HEK293 (cell line): ENCODE measurements around the gene CCDC9.

Experiments
- BCL11B ChIP-seq: fragments of 450-650 bp; formaldehyde crosslinking; IDR thresholded peaks from 2 replicates; pipeline ENCODE4 v1.5.1; 2016; ENCODE audit warnings: low read depth, missing biosample characterization, missing genetic modification characterization
- EGR2 ChIP-seq: fragments of 450-650 bp; formaldehyde crosslinking; IDR thresholded peaks from 2 replicates; pipeline ENCODE4 v1.5.1; 2016; ENCODE audit warnings: low read depth, missing biosample characterization, missing genetic modification characterization
- HOXD13 ChIP-seq: sonication (generic); formaldehyde crosslinking; IDR thresholded peaks from 2 replicates; pipeline ENCODE4 v1.8.0; 2022; ENCODE audit warnings: missing genetic modification reagents, borderline replicate concordance
- KLF9 ChIP-seq: fragments of 450-650 bp; formaldehyde crosslinking; IDR thresholded peaks from 2 replicates; pipeline ENCODE4 v1.5.1; 2016; ENCODE audit warnings: missing biosample characterization, missing genetic modification characterization, low read depth
- RBAK ChIP-seq: fragments of 450-650 bp; formaldehyde crosslinking; IDR thresholded peaks from 2 replicates; pipeline ENCODE4 v1.5.1; 2016; ENCODE audit warnings: missing biosample characterization, missing genetic modification characterization
- SCRT2 ChIP-seq: fragments of 450-650 bp; formaldehyde crosslinking; IDR thresholded peaks from 2 replicates; pipeline ENCODE4 v1.5.1; 2016; ENCODE audit warnings: missing biosample characterization, missing genetic modification characterization
- TCF7L2 ChIP-seq: IDR thresholded peaks from 2 replicates; pipeline ENCODE4 v1.6.1; 2011; ENCODE audit warnings: low read depth, mild to moderate bottlenecking, inconsistent platforms, low read length, moderate library complexity, borderline replicate concordance
- TRIM28 ChIP-seq: IDR thresholded peaks from 2 replicates; pipeline ENCODE4 v1.6.1; 2011; ENCODE audit warnings: low read length, control low read depth, borderline replicate concordance
- TSHZ1 ChIP-seq: fragments of 450-650 bp; formaldehyde crosslinking; IDR thresholded peaks from 2 replicates; pipeline ENCODE4 v1.5.1; 2016; ENCODE audit warnings: missing biosample characterization, missing genetic modification characterization, borderline replicate concordance
- ZBTB49 ChIP-seq: fragments of 450-650 bp; formaldehyde crosslinking; IDR thresholded peaks from 2 replicates; pipeline ENCODE4 v1.5.1; 2016; ENCODE audit warnings: missing biosample characterization, missing genetic modification characterization, low read depth
- ZNF114 ChIP-seq: fragments of 450-650 bp; formaldehyde crosslinking; IDR thresholded peaks from 2 replicates; pipeline ENCODE4 v1.5.0; 2017; ENCODE audit warnings: missing biosample characterization, missing genetic modification characterization
- ZNF16 ChIP-seq: fragments of 450-650 bp; formaldehyde crosslinking; IDR thresholded peaks from 2 replicates; pipeline ENCODE4 v1.5.1; 2016; ENCODE audit warnings: low read depth, missing biosample characterization, missing genetic modification characterization
- ZNF169 ChIP-seq: fragments of 450-650 bp; formaldehyde crosslinking; IDR thresholded peaks from 2 replicates; pipeline ENCODE4 v1.5.1; 2016; ENCODE audit warnings: missing biosample characterization, missing genetic modification characterization
- ZNF19 ChIP-seq: fragments of 450-650 bp; formaldehyde crosslinking; IDR thresholded peaks from 2 replicates; pipeline ENCODE4; 2016; ENCODE audit warnings: missing biosample characterization, missing genetic modification characterization, low read depth
- ZNF23 ChIP-seq: fragments of 450-650 bp; formaldehyde crosslinking; IDR thresholded peaks from 2 replicates; pipeline ENCODE4 v1.5.1; 2016; ENCODE audit warnings: missing biosample characterization, missing genetic modification characterization, borderline replicate concordance
- ZNF239 ChIP-seq: fragments of 450-650 bp; formaldehyde crosslinking; IDR thresholded peaks from 2 replicates; pipeline ENCODE4 v1.5.1; 2016; ENCODE audit warnings: missing biosample characterization, missing genetic modification characterization
- ZNF280C ChIP-seq: fragments of 450-650 bp; formaldehyde crosslinking; IDR thresholded peaks from 2 replicates; pipeline ENCODE4 v1.5.1; 2016; ENCODE audit warnings: missing biosample characterization, missing genetic modification characterization
- ZNF324 ChIP-seq: fragments of 450-650 bp; formaldehyde crosslinking; IDR thresholded peaks from 2 replicates; pipeline ENCODE4 v1.5.1; 2016; ENCODE audit warnings: missing biosample characterization, missing genetic modification characterization
- ZNF341 ChIP-seq: fragments of 450-650 bp; formaldehyde crosslinking; IDR thresholded peaks from 2 replicates; pipeline ENCODE4; 2016; ENCODE audit warnings: low read depth, missing biosample characterization, missing genetic modification characterization
- ZNF426 ChIP-seq: fragments of 450-650 bp; formaldehyde crosslinking; IDR thresholded peaks from 2 replicates; pipeline ENCODE4 v1.5.1; 2017; ENCODE audit warnings: missing biosample characterization, missing genetic modification characterization, mild to moderate bottlenecking, inconsistent platforms, moderate library complexity
- ZNF488 ChIP-seq: fragments of 450-650 bp; formaldehyde crosslinking; IDR thresholded peaks from 2 replicates; pipeline ENCODE4 v1.5.1; 2016; ENCODE audit warnings: missing biosample characterization, missing genetic modification characterization
- ZNF501 ChIP-seq: fragments of 450-650 bp; formaldehyde crosslinking; IDR thresholded peaks from 2 replicates; pipeline ENCODE4 v1.5.1; 2016; ENCODE audit warnings: missing biosample characterization, missing genetic modification characterization
- ZNF514 ChIP-seq: fragments of 450-650 bp; formaldehyde crosslinking; IDR thresholded peaks from 2 replicates; pipeline ENCODE4 v1.5.1; 2016; ENCODE audit warnings: missing biosample characterization, missing genetic modification characterization
- ZNF529 ChIP-seq: fragments of 450-650 bp; formaldehyde crosslinking; IDR thresholded peaks from 2 replicates; pipeline ENCODE4 v1.5.1; 2017; ENCODE audit warnings: missing genetic modification characterization, missing biosample characterization; ENCODE audit not compliant: insufficient replicate concordance
- ZNF544 ChIP-seq: fragments of 450-650 bp; formaldehyde crosslinking; IDR thresholded peaks from 2 replicates; pipeline ENCODE4 v1.5.0; 2017; ENCODE audit warnings: missing biosample characterization, missing genetic modification characterization
- ZNF558 ChIP-seq: fragments of 450-650 bp; formaldehyde crosslinking; IDR thresholded peaks from 2 replicates; pipeline ENCODE4 v1.5.1; 2016; ENCODE audit warnings: missing biosample characterization, missing genetic modification characterization
- ZNF629 ChIP-seq: fragments of 450-650 bp; formaldehyde crosslinking; IDR thresholded peaks from 2 replicates; pipeline ENCODE4 v1.5.1; 2017; ENCODE audit warnings: missing biosample characterization, missing genetic modification characterization
- ZNF704 ChIP-seq: fragments of 450-650 bp; formaldehyde crosslinking; IDR thresholded peaks from 2 replicates; pipeline ENCODE4 v1.5.1; 2016; ENCODE audit warnings: missing biosample characterization, missing genetic modification characterization
- ZNF791 ChIP-seq: fragments of 450-650 bp; formaldehyde crosslinking; IDR thresholded peaks from 2 replicates; pipeline ENCODE4 v1.5.1; 2016; ENCODE audit warnings: missing biosample characterization, missing genetic modification characterization
- ZNF830 ChIP-seq: fragments of 450-650 bp; IDR thresholded peaks from 2 replicates; pipeline ENCODE4 v1.5.0; 2018; ENCODE audit warnings: missing biosample characterization, missing genetic modification characterization, low read depth, mild to moderate bottlenecking, moderate library complexity
- TF ChIP-seq, protein P1 (sequence below): fragments of 450-650 bp; formaldehyde crosslinking; IDR thresholded peaks from 2 replicates; pipeline ENCODE4 v1.5.1; 2016; ENCODE audit warnings: missing biosample characterization, missing genetic modification characterization

Gene CCDC9

GRCh38 chr19:47243364-47243775 is 13.0 kb upstream of the CCDC9 start (continued):
- TF ChIP-seq, protein P1, sequence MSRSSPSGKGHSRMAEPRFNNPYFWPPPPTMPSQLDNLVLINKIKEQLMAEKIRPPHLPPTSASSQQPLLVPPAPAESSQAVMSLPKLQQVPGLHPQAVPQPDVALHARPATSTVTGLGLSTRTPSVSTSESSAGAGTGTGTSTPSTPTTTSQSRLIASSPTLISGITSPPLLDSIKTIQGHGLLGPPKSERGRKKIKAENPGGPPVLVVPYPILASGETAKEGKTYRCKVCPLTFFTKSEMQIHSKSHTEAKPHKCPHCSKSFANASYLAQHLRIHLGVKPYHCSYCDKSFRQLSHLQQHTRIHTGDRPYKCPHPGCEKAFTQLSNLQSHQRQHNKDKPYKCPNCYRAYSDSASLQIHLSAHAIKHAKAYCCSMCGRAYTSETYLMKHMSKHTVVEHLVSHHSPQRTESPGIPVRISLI (tag by site-specific recombination): no peak
- TF ChIP-seq TCF7L2 (no peak), ZNF19 (tag by site-specific recombination) (no peak), EGR2 (tag by site-specific recombination) (no peak), ZNF544 (tag by site-specific recombination) (no peak), ZNF830 (tag by site-specific recombination) (no peak), ZNF704 (tag by site-specific recombination) (no peak), ZBTB49 (tag by site-specific recombination) (no peak), ZNF324 (tag by site-specific recombination) (peak; percentile 26; the same call in 1 of the 2 replicates), ZNF169 (tag by site-specific recombination) (peak; percentile 95), ZNF791 (tag by site-specific recombination) (no peak), ZNF488 (tag by site-specific recombination) (no peak), ZNF426 (tag by site-specific recombination) (no peak), ZNF239 (tag by site-specific recombination) (no peak), RBAK (tag by site-specific recombination) (no peak), ZNF341 (no peak), ZNF629 (tag by site-specific recombination) (no peak), ZNF114 (tag by site-specific recombination) (no peak), ZNF280C (tag by site-specific recombination) (no peak), ZNF16 (tag by site-specific recombination) (0 out of 2 replicates have a peak, but pooled peaks have one; percentile 37), KLF9 (tag by site-specific recombination) (no peak), SCRT2 (tag by site-specific recombination) (no peak), ZNF529 (no peak), HOXD13 (CRISPR knock-in tag) (no peak), ZNF501 (tag by site-specific recombination) (no peak), TSHZ1 (no peak), TRIM28 (no peak), ZNF23 (tag by site-specific recombination) (no peak), BCL11B (tag by site-specific recombination) (no peak), ZNF514 (tag by site-specific recombination) (no peak), ZNF558 (tag by site-specific recombination) (no peak)
